Right renal pelvis (tissue), 4 donors: ENCODE measurements around the gene CXCL5. TPM values are rescaled to one million over a fixed set of nuclear protein-coding genes. Genes with fewer than 3 reads are reported as not detected.
"Not testable (repeated sequence)": the region's sequence is repeated elsewhere in the genome, so short reads cannot be mapped to it uniquely, and the experiment has no call there.

Experiments
- DNase-seq, 4 donors: peaks; one replicate each; pipeline ENCODE4 v3.0.0-alpha.2; 2013; ENCODE audit warnings: low read depth in 4 of 4, low spot score in 3 of 4, missing footprints in 1 of 4
- polyA plus RNA-seq, 4 donors: library from polyadenylated mRNA; unstranded; fragments of 120-200 nt; gene quantifications; one replicate each; pipeline ENCODE4 v1.2.1, GENCODE V29; 2013; ENCODE audit not compliant: insufficient read length in 4 of 4

Gene CXCL5
- polyA plus RNA-seq, 4 donors: 0.15 to 0.27 (median 0.19) TPM

GRCh38 chr4:74016068-74016467, 17.6 kb upstream of the CXCL5 start:
- no peak for DNase-seq

GRCh38 chr4:74015126-74015780, 16.8 kb upstream of the CXCL5 start:
- no peak for DNase-seq

GRCh38 chr4:74014332-74014731, 15.9 kb upstream of the CXCL5 start:
- DNase-seq: no peak

GRCh38 chr4:74013264-74013663, 14.8 kb upstream of the CXCL5 start:
- DNase-seq: no peak

- DNase-seq: no peak
These were observed 13.7 kb upstream of the CXCL5 start for GRCh38 chr4:74012130-74012529.

GRCh38 chr4:74009307-74009706, 10.8 kb upstream of the CXCL5 start:
- no peak for DNase-seq

- no peak for DNase-seq
These were observed 7.6 kb upstream of the CXCL5 start for GRCh38 chr4:74006009-74006476.

GRCh38 chr4:74005528-74005927, 7.1 kb upstream of the CXCL5 start:
- no peak for DNase-seq

GRCh38 chr4:74004668-74005067, 6.2 kb upstream of the CXCL5 start:
- DNase-seq: no peak

- no peak for DNase-seq
These were observed 1.8 kb upstream of the CXCL5 start for GRCh38 chr4:74000301-74000700.

GRCh38 chr4:73992050-73992449, 6.4 kb downstream of the CXCL5 start:
- no peak for DNase-seq

- no peak for DNase-seq
These were observed 6.8 kb downstream of the CXCL5 start for GRCh38 chr4:73991742-73992000.

GRCh38 chr4:73990988-73991741, 7.3 kb downstream of the CXCL5 start:
- DNase-seq: no peak

GRCh38 chr4:73989928-73990327, 8.5 kb downstream of the CXCL5 start:
- no peak for DNase-seq

- DNase-seq: no peak
These were observed 9.4 kb downstream of the CXCL5 start for GRCh38 chr4:73989031-73989430.

GRCh38 chr4:73988061-73988460, 10.4 kb downstream of the CXCL5 start, which contains the start of gene PPBP:
TSS of gene PPBP (minus strand) at chr4:73988190. CDS start at chr4:73988103, 87 bp downstream.
- DNase-seq: no peak

GRCh38 chr4:73985528-73985852, 13.0 kb downstream of the CXCL5 start:
- no peak for DNase-seq

- DNase-seq: no peak
These were observed 13.5 kb downstream of the CXCL5 start for GRCh38 chr4:73984736-73985527.

GRCh38 chr4:73981175-73981574, 17.3 kb downstream of the CXCL5 start:
- DNase-seq: not testable (repeated sequence)

- DNase-seq: no peak
These were observed 19.0 kb downstream of the CXCL5 start for GRCh38 chr4:73979407-73979957.

- DNase-seq: no peak
These were observed 19.6 kb downstream of the CXCL5 start for GRCh38 chr4:73978886-73979285.
